H1 (cell line): ENCODE measurements around the gene RRP12. TPM values are rescaled to one million over a fixed set of nuclear protein-coding genes. Genes with fewer than 3 reads are reported as not detected.

Experiments used
- CTCF ChIA-PET: fragments of 300-600 bp; sonication (Branson Sonifier 250); formaldehyde crosslinking; loops from one replicate; lab custom pipeline; 2021; ENCODE audit not compliant: partially characterized antibody; lab: Charles Lee
- POLR2A ChIA-PET: fragments of 300-600 bp; sonication (Branson Sonifier 250); formaldehyde crosslinking; loops from one replicate; lab custom pipeline; 2021; ENCODE audit warnings: inconsistent platforms; ENCODE audit not compliant: partially characterized antibody; lab: Charles Lee
- DNase-seq, 2 experiments: peaks; one replicate each; pipeline versions ENCODE4 v3.0.0 to v3.0.0-alpha.2; 2010 to 2022; ENCODE audit warnings: low spot score in 2 of 2, low read depth in 1 of 2, mixed read lengths in 1 of 2
- FAIRE-seq: peaks from 2 replicates; lab custom pipeline; 2011; peaks lifted over from hg19 to GRCh38; lab: Jason Lieb, UNC
- H2AFZ ChIP-seq: 2 replicates; pipeline ENCODE4 v1.8.1; 2012; ENCODE audit warnings: low read length, inconsistent platforms
- H2AK5ac ChIP-seq: 2 replicates; pipeline ENCODE4 v1.6.1; 2013; ENCODE audit warnings: low read depth, low read length
- H2BK120ac ChIP-seq: replicated peaks from 2 replicates; pipeline ENCODE3; 2013; ENCODE audit warnings: low read depth, low read length, inconsistent platforms
- H2BK12ac ChIP-seq: 2 replicates; pipeline ENCODE4 v1.6.1; 2013; ENCODE audit warnings: low read depth, low read length
- H2BK15ac ChIP-seq: 2 replicates; pipeline ENCODE4 v1.6.1; 2013; ENCODE audit warnings: low read length
- H2BK20ac ChIP-seq: 2 replicates; pipeline ENCODE4 v1.6.1; 2013; ENCODE audit warnings: low read length
- H2BK5ac ChIP-seq: 2 replicates; pipeline ENCODE4 v1.6.1; 2013; ENCODE audit warnings: low read depth, low read length
- H3K14ac ChIP-seq: 2 replicates; pipeline ENCODE4 v1.6.1; 2013; ENCODE audit warnings: inconsistent platforms; ENCODE audit not compliant: insufficient read length
- H3K18ac ChIP-seq: 2 replicates; pipeline ENCODE4 v1.6.1; 2013; ENCODE audit warnings: low read length; ENCODE audit errors: extremely low read depth
- H3K23ac ChIP-seq: 2 replicates; pipeline ENCODE4 v1.6.1; 2013; ENCODE audit warnings: inconsistent platforms; ENCODE audit not compliant: insufficient read length
- H3K23me2 ChIP-seq: 2 replicates; pipeline ENCODE4 v1.6.1; 2013; ENCODE audit warnings: low read depth, low read length
- H3K27ac ChIP-seq: 2 replicates; pipeline ENCODE4 v1.6.1; 2011; ENCODE audit warnings: low read depth, low read length, inconsistent platforms
- H3K27me3 ChIP-seq, 4 experiments: replicated peaks in 1 of 4; 1 replicate in 1 of 4; 2 replicates in 3 of 4; pipeline versions ENCODE4 v1.6.1 to v1.8.1; 2011 to 2013; ENCODE audit warnings: low read length in 3 of 4, mild to moderate bottlenecking in 3 of 4, inconsistent platforms in 2 of 4, mixed read lengths in 2 of 4, moderate library complexity in 1 of 4; ENCODE audit not compliant: control insufficient read depth in 3 of 4, insufficient read depth in 3 of 4; ENCODE audit errors: extremely low read depth in 1 of 4
- H3K36me3 ChIP-seq, 4 experiments: 2 replicates each; pipeline versions ENCODE4 v1.6.1 to v1.8.1; 2011 to 2013; ENCODE audit warnings: mild to moderate bottlenecking in 4 of 4, low read length in 3 of 4, moderate library complexity in 2 of 4, control low read depth in 1 of 4, inconsistent platforms in 1 of 4; ENCODE audit not compliant: insufficient read depth in 4 of 4, control insufficient read depth in 2 of 4
- H3K4ac ChIP-seq: replicated peaks from 2 replicates; pipeline ENCODE3; 2013; ENCODE audit warnings: low read length, low read depth, mixed read lengths, inconsistent platforms; ENCODE audit not compliant: insufficient read length
- H3K4me1 ChIP-seq, 4 experiments: replicated peaks in 1 of 4; 1 replicate in 1 of 4; 2 replicates in 3 of 4; pipeline versions ENCODE4 v1.6.1 to v1.8.1; 2011 to 2013; ENCODE audit warnings: low read length in 3 of 4, inconsistent platforms in 2 of 4, mixed read lengths in 1 of 4; ENCODE audit not compliant: insufficient read depth in 4 of 4, control insufficient read depth in 3 of 4
- H3K4me2 ChIP-seq, 2 experiments: 2 replicates each; pipeline versions ENCODE4 v1.6.1 to v1.8.1; 2011 to 2013; ENCODE audit warnings: low read depth in 2 of 2, low read length in 2 of 2, control low read depth in 1 of 2, inconsistent platforms in 1 of 2, mild to moderate bottlenecking in 1 of 2; ENCODE audit not compliant: insufficient read depth in 1 of 2
- H3K4me3 ChIP-seq, 4 experiments: fragments of 200-600, 300-600 bp in 1 of 4; sonication (generic), shearing (Covaris generic), sonication (Bioruptor Twin) in 1 of 4; 2 replicates each; pipeline versions ENCODE4 v1.5.1 to v1.8.1; 2011 to 2016; ENCODE audit warnings: low read length in 4 of 4, low read depth in 3 of 4, control low read depth in 2 of 4, inconsistent platforms in 2 of 4, mild to moderate bottlenecking in 2 of 4, mixed read lengths in 1 of 4, moderate library complexity in 1 of 4; ENCODE audit not compliant: insufficient read depth in 2 of 4; ENCODE audit errors: extremely low read depth in 1 of 4
- H3K56ac ChIP-seq: replicated peaks from 2 replicates; pipeline ENCODE3; 2013; ENCODE audit warnings: low read depth, mild to moderate bottlenecking, mixed read lengths, low read length, inconsistent platforms; ENCODE audit not compliant: insufficient read length
- H3K79me1 ChIP-seq: 2 replicates; pipeline ENCODE4 v1.6.1; 2013; ENCODE audit warnings: low read depth, low read length, control low read depth
- H3K79me2 ChIP-seq, 2 experiments: 2 replicates each; pipeline versions ENCODE4 v1.6.1 to v1.8.1; 2012 to 2013; ENCODE audit warnings: low read length in 2 of 2, mild to moderate bottlenecking in 2 of 2, inconsistent platforms in 1 of 2; ENCODE audit not compliant: insufficient read depth in 2 of 2, control insufficient read depth in 1 of 2
- H3K9ac ChIP-seq, 4 experiments: replicated peaks in 1 of 4; 1 replicate in 1 of 4; 2 replicates in 3 of 4; pipeline versions ENCODE4 v1.6.1 to v1.8.1; 2011 to 2013; ENCODE audit warnings: low read depth in 3 of 4, low read length in 3 of 4, control low read depth in 2 of 4, mild to moderate bottlenecking in 2 of 4, moderate library complexity in 2 of 4, inconsistent platforms in 1 of 4; ENCODE audit errors: extremely low read depth in 1 of 4
- H3K9me3 ChIP-seq, 2 experiments: 2 replicates each; pipeline versions ENCODE4 v1.6.1 to v1.8.1; 2012 to 2013; ENCODE audit warnings: mild to moderate bottlenecking in 2 of 2, moderate library complexity in 2 of 2, control low read depth in 1 of 2, inconsistent platforms in 1 of 2, low read depth in 1 of 2, low read length in 1 of 2, mixed read lengths in 1 of 2; ENCODE audit not compliant: insufficient read depth in 2 of 2
- H4K20me1 ChIP-seq, 2 experiments: replicated peaks in 1 of 2; 2 replicates each; pipeline versions ENCODE3 to v1.8.1; 2011 to 2013; ENCODE audit warnings: inconsistent platforms in 2 of 2, low read length in 2 of 2, mild to moderate bottlenecking in 1 of 2; ENCODE audit not compliant: insufficient read depth in 2 of 2, control insufficient read depth in 1 of 2
- H4K5ac ChIP-seq: 2 replicates; pipeline ENCODE4 v1.6.1; 2013; ENCODE audit warnings: low read length, low read depth, mixed read lengths, inconsistent platforms; ENCODE audit not compliant: insufficient read length
- H4K8ac ChIP-seq: 2 replicates; pipeline ENCODE4 v1.8.0; 2013; ENCODE audit warnings: mild to moderate bottlenecking, moderate library complexity, low read length, inconsistent platforms; ENCODE audit not compliant: insufficient read depth; ENCODE audit errors: extremely low read depth
- H4K91ac ChIP-seq: replicated peaks from 2 replicates; pipeline ENCODE3; 2013; ENCODE audit warnings: low read length, mixed read lengths, inconsistent platforms; ENCODE audit not compliant: insufficient read length
- ATF3 ChIP-seq: IDR thresholded peaks from 2 replicates; pipeline ENCODE4 v1.6.1; 2011; ENCODE audit warnings: low read depth, mild to moderate bottlenecking, low read length; ENCODE audit not compliant: insufficient read depth
- CTBP2 ChIP-seq: IDR thresholded peaks from 2 replicates; pipeline ENCODE4 v1.7.0; 2011; ENCODE audit warnings: borderline replicate concordance, mild to moderate bottlenecking, moderate library complexity, mixed read lengths, low read length; ENCODE audit not compliant: insufficient read depth, insufficient read length
- FOSL1 ChIP-seq: IDR thresholded peaks from 2 replicates; pipeline ENCODE4 v1.6.1; 2011; ENCODE audit warnings: mild to moderate bottlenecking, low read depth, low read length, moderate library complexity; ENCODE audit not compliant: insufficient read depth
- JUND ChIP-seq: IDR thresholded peaks from 2 replicates; pipeline ENCODE4 v1.6.1; 2011; ENCODE audit warnings: mild to moderate bottlenecking, improper control_type of control experiment, low read length
- KDM1A ChIP-seq: fragments of 200-600, 300-600 bp; sonication (generic); IDR thresholded peaks from 2 replicates; pipeline ENCODE4 v1.7.1; 2016; ENCODE audit warnings: mild to moderate bottlenecking, low read length, borderline replicate concordance
- PHF8 ChIP-seq: fragments of 200-600 bp; sonication (generic); conservative IDR thresholded peaks from 2 replicates; pipeline ENCODE4 v1.7.1; 2012; ENCODE audit warnings: low read depth, mild to moderate bottlenecking, inconsistent platforms, low read length, moderate library complexity
- POU5F1 ChIP-seq: IDR thresholded peaks from 2 replicates; pipeline ENCODE4 v1.6.1; 2011; ENCODE audit warnings: low read depth, mild to moderate bottlenecking, low read length, moderate library complexity
- SRF ChIP-seq: IDR thresholded peaks from 2 replicates; pipeline ENCODE4 v1.6.1; 2011; ENCODE audit warnings: mild to moderate bottlenecking, low read depth, low read length, moderate library complexity
- SUZ12 ChIP-seq: fragments of 200-600 bp; sonication (generic); IDR thresholded peaks from 2 replicates; pipeline ENCODE4 v1.6.1; 2012; ENCODE audit warnings: mild to moderate bottlenecking, inconsistent platforms, low read length, moderate library complexity, mixed read lengths
- ZNF274 ChIP-seq: IDR thresholded peaks from 2 replicates; pipeline ENCODE4 v1.7.0; 2012; ENCODE audit warnings: low read length, borderline replicate concordance; ENCODE audit errors: extremely low read depth
- WGBS, 2 experiments: shearing (Covaris generic) in 1 of 2; methylation state at CpG; one replicate each; pipeline versions ENCODE4 v1.1.6 to v1.1.7; 2013 to 2015; ENCODE audit warnings: low lambda C conversion rate in 2 of 2, mixed read lengths in 2 of 2, inconsistent platforms in 1 of 2, low coverage in 1 of 2, missing lambda C conversion rate in 1 of 2; ENCODE audit not compliant: insufficient replicate concordance in 2 of 2, insufficient coverage in 1 of 2, insufficient read length in 1 of 2; ENCODE audit errors: extremely low coverage in 1 of 2, missing lambda C conversion rate in 1 of 2; 5-methylcytosine and 5-hydroxymethylcytosine counted together
- polyA plus RNA-seq, 7 experiments: library from polyadenylated mRNA; depleted of rRNA in 3 of 7; stranded (reverse) in 5 of 7; unstranded in 2 of 7; fragments of >200 nt in 5 of 7; fragments of 200-250 nt in 2 of 7; gene quantifications; 1 replicate in 5 of 7; 2 replicates in 1 of 7; 4 replicates in 1 of 7; pipeline versions ENCODE4 v1.2.1 to v1.2.3, GENCODE V29; 2011 to 2013; ENCODE audit warnings: missing spikeins in 2 of 7, mixed read lengths in 2 of 7
- total RNA-seq: library from RNA; stranded (reverse); fragmentation: NEBNext Ultra II Directional; extraction: Animal tissue kit (Norgen Biotek cat#: 25700); gene quantifications from 2 replicates; pipeline ENCODE4 v1.2.1, GENCODE V29; 2021
- TF ChIP-seq, protein P1 (sequence below): IDR thresholded peaks from 2 replicates; pipeline ENCODE4 v1.6.1; 2012; ENCODE audit warnings: inconsistent platforms

The RRP12 gene
- total and polyA plus RNA-seq, 2 of the 8 experiments (the other 6 are each of a cell fraction or from before 2014, with no cell fraction given): 21.0 to 65.8 TPM

DNA sequence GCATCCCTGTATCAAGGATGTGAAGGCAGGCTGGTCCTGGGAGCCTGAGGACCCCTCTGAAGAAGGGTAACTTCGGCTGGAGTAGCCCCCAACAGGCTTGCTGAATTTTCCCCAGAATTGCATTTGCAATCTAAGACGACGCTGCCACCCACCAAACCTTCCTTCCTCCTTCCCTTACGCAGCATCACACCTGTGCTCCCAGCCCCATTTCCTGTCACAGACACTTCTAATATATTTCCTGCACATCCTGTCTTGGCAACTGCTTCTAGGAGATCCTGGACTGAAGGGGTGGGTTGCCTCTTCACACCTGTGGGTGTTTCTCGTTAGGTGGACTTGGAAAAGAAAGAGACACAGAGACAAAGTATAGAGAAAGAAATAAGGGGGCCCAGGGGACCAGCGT is 15.4 kb upstream of the RRP12 start:
- Histone ChIP-seq H3K14ac (no peak overlapping the region), H2BK15ac (no peak overlapping the region), H2BK12ac (no peak overlapping the region), H2BK5ac (no peak overlapping the region), H3K18ac (no peak overlapping the region), H3K4me1 (peaks cover 0 to 7% (median 1%) of the 10 kb centered on the region in 4 experiments; a peak in 2 of 7 replicates), H3K79me1 (no peaks in the 10 kb centered on the region), H4K20me1 (no peaks in the 10 kb centered on the region), H3K4me3 (no peak overlapping the region), H3K4me2 (no peak overlapping the region), H3K56ac (no peak overlapping the region), H2AFZ (no peak overlapping the region), H3K9me3 (no peaks in the 10 kb centered on the region), H2AK5ac (no peak overlapping the region), H3K36me3 (no peaks in the 10 kb centered on the region), H3K23me2 (no peaks in the 10 kb centered on the region), H3K27me3 (no peaks in the 10 kb centered on the region), H3K79me2 (no peaks in the 10 kb centered on the region), H4K5ac (no peak overlapping the region), H3K4ac (no peak overlapping the region), H3K9ac (no peak overlapping the region), H3K27ac (no peak overlapping the region), H2BK120ac (no peak overlapping the region), H3K23ac (no peak overlapping the region), H2BK20ac (no peak overlapping the region), H4K91ac (no peak overlapping the region), H4K8ac (no peak overlapping the region)
- DNase-seq (no peak), FAIRE-seq (no peak)
- ChIA-PET POLR2A (interaction anchor here (1.4 kb wide), 1 partner anchor 18 kb away, joined by 5 read pairs; no protein-coding TSS in a partner anchor), CTCF (no interaction called here)
- 90% methylated on average over 6 of the region's 6 CpGs; no CpG with 5 or more reads in 1 of the 2 experiments for WGBS, 2 experiments
- TF ChIP-seq PHF8 (no peak), FOSL1 (no peak), SUZ12 (no peak), ATF3 (no peak), KDM1A (no peak), SRF (no peak), ZNF274 (no peak), JUND (no peak), CTBP2 (no peak), POU5F1 (no peak)
- TF ChIP-seq, protein P1, sequence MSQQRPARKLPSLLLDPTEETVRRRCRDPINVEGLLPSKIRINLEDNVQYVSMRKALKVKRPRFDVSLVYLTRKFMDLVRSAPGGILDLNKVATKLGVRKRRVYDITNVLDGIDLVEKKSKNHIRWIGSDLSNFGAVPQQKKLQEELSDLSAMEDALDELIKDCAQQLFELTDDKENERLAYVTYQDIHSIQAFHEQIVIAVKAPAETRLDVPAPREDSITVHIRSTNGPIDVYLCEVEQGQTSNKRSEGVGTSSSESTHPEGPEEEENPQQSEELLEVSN: no peak
